Loucy (cell line): ENCODE data around the gene FOXF1.
A peak's percentile ranks its signal among the peaks of the same experiment; 100 is the strongest.

Source experiments
- CTCF ChIP-seq: fragments of 200-600 bp; sonication (generic); conservative IDR thresholded peaks from 2 replicates; pipeline ENCODE4 v1.5.1; 2014; ENCODE audit warnings: mild to moderate bottlenecking, antibody characterized with exemption, low read length
- EZH2phosphoT487 ChIP-seq: fragments of 200-600 bp; IDR thresholded peaks from 2 replicates; pipeline ENCODE4 v1.6.1; 2018; ENCODE audit warnings: antibody characterized with exemption, mild to moderate bottlenecking, moderate library complexity, borderline replicate concordance

- TF ChIP-seq CTCF, result peak; percentile 100
- TF ChIP-seq EZH2phosphoT487, result no peak
Observed at GRCh38 chr16:86563469-86564345, 53.4 kb downstream of the FOXF1 start.
